ENCODE results near the gene CLIP1. TPM values are rescaled to one million over a fixed set of nuclear protein-coding genes. Genes with fewer than 3 reads are reported as not detected.
"Not testable (repeated sequence)": the region's sequence is repeated elsewhere in the genome, so short reads cannot be mapped to it uniquely, and the experiment has no call there.

Gene CLIP1
- total and polyA plus RNA-seq, 4 experiments from 2014 or later = 5.9 to 65.7 (median 49.1) TPM

GRCh38 chr12:122392411-122392810 lies 30.1 kb downstream of the CLIP1 start:
- Histone ChIP-seq H3K4me1 (ENCODE audit: insufficient read depth, low read length) (peaks cover 19% of the 10 kb centered on the region), H3K36me3 (ENCODE audit: insufficient read depth, low read length) (no peaks in the 10 kb centered on the region), H3K4me3 (ENCODE audit: low read length in 2 of 2) (no peak overlapping the region), H3K27ac (ENCODE audit: low read depth, low read length) (no peak overlapping the region), H3K9me3 (ENCODE audit: control insufficient read depth in 1 of 2, low read length in 2 of 2) (no peaks in the 10 kb centered on the region), H3K27me3 (ENCODE audit: insufficient read depth, low read length) (no peaks in the 10 kb centered on the region)
- Mint-ChIP-seq H3K27me3 (no peaks in the 10 kb centered on the region), H3K27ac (peak overlapping the region in 4 of 7 donors; percentile 22 to 59 (median 46)), H3K9me3 (no peaks in the 10 kb centered on the region), H3K4me1 (peaks cover 9 to 36% (median 21%) of the 10 kb centered on the region in 4 donors), H3K4me3 (no peak overlapping the region), H3K36me3 (peaks cover 4% of the 10 kb centered on the region in 2 donors)
- no peak for DNase-seq
- POLR2A ChIA-PET (ENCODE audit: partially characterized antibody) = no interaction called here
- intact Hi-C loops (cut with micrococcal nuclease) = no loop called here
- CTCF ChIA-PET (ENCODE audit: partially characterized antibody) = no interaction called here

- intact Hi-C loops (cut with micrococcal nuclease) = no loop called here
- Histone ChIP-seq H3K36me3 (ENCODE audit: insufficient read depth, low read length) (no peaks in the 10 kb centered on the region), H3K4me3 (ENCODE audit: low read length in 2 of 2) (no peak overlapping the region), H3K9me3 (ENCODE audit: control insufficient read depth in 1 of 2, low read length in 2 of 2) (no peaks in the 10 kb centered on the region), H3K27me3 (ENCODE audit: insufficient read depth, low read length) (no peaks in the 10 kb centered on the region), H3K4me1 (ENCODE audit: insufficient read depth, low read length) (peaks cover 19% of the 10 kb centered on the region), H3K27ac (ENCODE audit: low read depth, low read length) (no peak overlapping the region)
- ChIA-PET CTCF (ENCODE audit: partially characterized antibody) (interaction anchor here (0.7 to 2.4 kb wide), 3 partner anchors 10 to 82 kb away, joined by 3 to 9 read pairs (median 9); no protein-coding TSS in a partner anchor), POLR2A (ENCODE audit: partially characterized antibody) (no interaction called here)
- no peaks in the 10 kb centered on the region for H3K9me3 Mint-ChIP-seq
- no peak for DNase-seq
- H3K27ac Mint-ChIP-seq = no peak overlapping the region
- H3K36me3 Mint-ChIP-seq = peaks cover 0 to 2% of the 10 kb centered on the region in 2 donors
- no peak overlapping the region for H3K4me3 Mint-ChIP-seq
- no peaks in the 10 kb centered on the region for H3K27me3 Mint-ChIP-seq
- H3K4me1 Mint-ChIP-seq = peaks cover 16 to 30% (median 24%) of the 10 kb centered on the region in 4 donors
Measured at GRCh38 chr12:122389677-122390076, 32.8 kb downstream of the CLIP1 start.

GRCh38 chr12:122387887-122388286 lies 34.6 kb downstream of the CLIP1 start:
- Histone ChIP-seq H3K27ac (ENCODE audit: low read depth, low read length) (no peak overlapping the region), H3K9me3 (ENCODE audit: control insufficient read depth in 1 of 2, low read length in 2 of 2) (no peaks in the 10 kb centered on the region), H3K4me3 (ENCODE audit: low read length in 2 of 2) (no peak overlapping the region), H3K27me3 (ENCODE audit: insufficient read depth, low read length) (no peaks in the 10 kb centered on the region), H3K36me3 (ENCODE audit: insufficient read depth, low read length) (no peaks in the 10 kb centered on the region), H3K4me1 (ENCODE audit: insufficient read depth, low read length) (peaks cover 12% of the 10 kb centered on the region)
- Mint-ChIP-seq H3K4me1 (peaks cover 15 to 21% (median 19%) of the 10 kb centered on the region in 4 donors), H3K27ac (no peak overlapping the region), H3K4me3 (no peak overlapping the region), H3K36me3 (peaks cover 0 to 5% of the 10 kb centered on the region in 2 donors), H3K27me3 (no peaks in the 10 kb centered on the region), H3K9me3 (no peaks in the 10 kb centered on the region)
- POLR2A ChIA-PET (ENCODE audit: partially characterized antibody) = no interaction called here
- intact Hi-C loops (cut with micrococcal nuclease) = no loop called here
- CTCF ChIA-PET (ENCODE audit: partially characterized antibody) = interaction anchor here (2.2 kb wide), 1 partner anchor 12 kb away, joined by 9 read pairs; no protein-coding TSS in a partner anchor
- no peak for DNase-seq

- ChIA-PET CTCF (ENCODE audit: partially characterized antibody) (interaction anchor here (0.9 kb wide), 1 partner anchor 14 kb away, joined by 3 read pairs; no protein-coding TSS in a partner anchor), POLR2A (ENCODE audit: partially characterized antibody) (no interaction called here)
- no peak overlapping the region for H3K4me3 Mint-ChIP-seq
- H3K27ac Mint-ChIP-seq = peak overlapping the region in 3 of 7 donors; percentile 19 to 59 (median 30)
- no peaks in the 10 kb centered on the region for H3K9me3 Mint-ChIP-seq
- peaks cover 4 to 10% of the 10 kb centered on the region in 2 donors for H3K36me3 Mint-ChIP-seq
- Histone ChIP-seq H3K36me3 (ENCODE audit: insufficient read depth, low read length) (no peaks in the 10 kb centered on the region), H3K27me3 (ENCODE audit: insufficient read depth, low read length) (no peaks in the 10 kb centered on the region), H3K4me1 (ENCODE audit: insufficient read depth, low read length) (no peaks in the 10 kb centered on the region), H3K4me3 (ENCODE audit: low read length in 2 of 2) (no peak overlapping the region), H3K9me3 (ENCODE audit: control insufficient read depth in 1 of 2, low read length in 2 of 2) (no peaks in the 10 kb centered on the region), H3K27ac (ENCODE audit: low read depth, low read length) (no peak overlapping the region)
- H3K27me3 Mint-ChIP-seq = no peaks in the 10 kb centered on the region
- peaks cover 10 to 18% (median 14%) of the 10 kb centered on the region in 4 donors for H3K4me1 Mint-ChIP-seq
- no peak for DNase-seq
- intact Hi-C loops (cut with micrococcal nuclease) = no loop called here
Measured at GRCh38 chr12:122385171-122386016, 37.1 kb downstream of the CLIP1 start.

- no peaks in the 10 kb centered on the region for H3K27me3 ChIP-seq (ENCODE audit: insufficient read depth, low read length)
- CTCF ChIA-PET (ENCODE audit: partially characterized antibody) = interaction anchor here (1.6 kb wide), 1 partner anchor 88 kb away, joined by 4 read pairs; no protein-coding TSS in a partner anchor
- Mint-ChIP-seq H3K27me3 (no peaks in the 10 kb centered on the region), H3K4me1 (peaks cover 8 to 14% (median 12%) of the 10 kb centered on the region in 4 donors), H3K36me3 (peaks cover 8 to 21% of the 10 kb centered on the region in 2 donors), H3K4me3 (no peak overlapping the region), H3K9me3 (peaks cover 0 to 1% (median 0%) of the 10 kb centered on the region in 8 donors), H3K27ac (peak overlapping the region in 1 of 7 donors; percentile 64)
- H3K9me3 ChIP-seq (ENCODE audit: control insufficient read depth in 1 of 2, low read length in 2 of 2) = no peaks in the 10 kb centered on the region
- POLR2A ChIA-PET (ENCODE audit: partially characterized antibody) = no interaction called here
- H3K27ac ChIP-seq (ENCODE audit: low read depth, low read length) = no peak overlapping the region
- no peaks in the 10 kb centered on the region for H3K4me1 ChIP-seq (ENCODE audit: insufficient read depth, low read length)
- peaks cover 6% of the 10 kb centered on the region for H3K36me3 ChIP-seq (ENCODE audit: insufficient read depth, low read length)
- intact Hi-C loops (cut with micrococcal nuclease) = no loop called here
- DNase-seq = no peak
- no peak overlapping the region for H3K4me3 ChIP-seq (ENCODE audit: low read length in 2 of 2)
Measured at GRCh38 chr12:122382919-122383350, 39.5 kb downstream of the CLIP1 start.

- Histone ChIP-seq H3K4me3 (ENCODE audit: low read length in 2 of 2) (no peak overlapping the region), H3K36me3 (ENCODE audit: insufficient read depth, low read length) (peaks cover 14% of the 10 kb centered on the region), H3K27me3 (ENCODE audit: insufficient read depth, low read length) (no peaks in the 10 kb centered on the region), H3K9me3 (ENCODE audit: control insufficient read depth in 1 of 2, low read length in 2 of 2) (no peaks in the 10 kb centered on the region), H3K27ac (ENCODE audit: low read depth, low read length) (no peak overlapping the region), H3K4me1 (ENCODE audit: insufficient read depth, low read length) (no peaks in the 10 kb centered on the region)
- intact Hi-C loops (cut with micrococcal nuclease) = no loop called here
- peaks cover 15 to 32% of the 10 kb centered on the region in 2 donors for H3K36me3 Mint-ChIP-seq
- no peaks in the 10 kb centered on the region for H3K27me3 Mint-ChIP-seq
- no peak for DNase-seq
- no peak overlapping the region for H3K4me3 Mint-ChIP-seq
- ChIA-PET CTCF (ENCODE audit: partially characterized antibody) (interaction anchor here (1.4 kb wide), 1 partner anchor 25 kb away, joined by 6 read pairs; no protein-coding TSS in a partner anchor), POLR2A (ENCODE audit: partially characterized antibody) (no interaction called here)
- H3K4me1 Mint-ChIP-seq = peaks cover 8 to 13% (median 10%) of the 10 kb centered on the region in 4 donors
- peak overlapping the region in 1 of 7 donors; percentile 28 for H3K27ac Mint-ChIP-seq
- peaks cover 0 to 1% (median 0%) of the 10 kb centered on the region in 8 donors for H3K9me3 Mint-ChIP-seq
Measured at GRCh38 chr12:122381021-122381420, 41.4 kb downstream of the CLIP1 start.

- DNase-seq; H3K9me3 Mint-ChIP-seq; H3K9me3 ChIP-seq (ENCODE audit: control insufficient read depth in 1 of 2, low read length in 2 of 2); POLR2A ChIA-PET (ENCODE audit: partially characterized antibody); H3K4me1 ChIP-seq (ENCODE audit: insufficient read depth, low read length); intact Hi-C loops (cut with micrococcal nuclease); H3K27ac Mint-ChIP-seq; H3K4me1 Mint-ChIP-seq; H3K27me3 ChIP-seq (ENCODE audit: insufficient read depth, low read length); H3K27ac ChIP-seq (ENCODE audit: low read depth, low read length); H3K4me3 Mint-ChIP-seq; H3K27me3 Mint-ChIP-seq; H3K4me3 ChIP-seq (ENCODE audit: low read length in 2 of 2): not testable (repeated sequence)
- CTCF ChIA-PET (ENCODE audit: partially characterized antibody) = interaction anchor here (0.9 to 1.9 kb wide), 2 partner anchors 22 to 23 kb away, joined by 4 to 5 read pairs; no protein-coding TSS in a partner anchor
- H3K36me3 ChIP-seq (ENCODE audit: insufficient read depth, low read length) = peaks cover 14% of the 10 kb centered on the region
- H3K36me3 Mint-ChIP-seq = peaks cover 23 to 48% of the 10 kb centered on the region in 2 donors
Measured at GRCh38 chr12:122376751-122377150, 45.7 kb downstream of the CLIP1 start.

Data from CD4-positive, alpha-beta memory T cell (primary cell).